Kidney epithelial cell (primary cell): Measurements from ENCODE around the gene ZNF407. TPM values are rescaled to one million over a fixed set of nuclear protein-coding genes. Genes with fewer than 3 reads are reported as not detected.

Experiments used
- DNase-seq: peaks from one replicate; pipeline ENCODE4 v3.0.0-alpha.2; 2010; ENCODE audit warnings: low read depth
- H3K27me3 ChIP-seq: 2 replicates; pipeline ENCODE4 v1.6.0; 2011; ENCODE audit warnings: low read length; ENCODE audit not compliant: control insufficient read depth, insufficient read depth
- H3K36me3 ChIP-seq: 2 replicates; pipeline ENCODE4 v1.5.1; 2011; ENCODE audit warnings: low read length; ENCODE audit not compliant: control insufficient read depth, insufficient read depth
- H3K4me3 ChIP-seq: 2 replicates; pipeline ENCODE4 v1.5.1; 2011; ENCODE audit warnings: low read depth, mild to moderate bottlenecking, control low read depth, low read length
- total RNA-seq: library from RNA; depleted of rRNA; stranded (reverse); fragments of >200 nt; gene quantifications from 2 replicates; pipeline ENCODE4 v1.2.3, GENCODE V29; 2015
- TF ChIP-seq, protein P1 (sequence below): IDR thresholded peaks from 2 replicates; pipeline ENCODE4 v1.5.1; 2011; ENCODE audit warnings: mild to moderate bottlenecking, moderate library complexity, low read length, control low read depth, inconsistent platforms; ENCODE audit not compliant: insufficient read depth, poor library complexity, severe bottlenecking

ZNF407 gene
- total RNA-seq, 1 donor from 2014 or later: 8.2 TPM

DNA sequence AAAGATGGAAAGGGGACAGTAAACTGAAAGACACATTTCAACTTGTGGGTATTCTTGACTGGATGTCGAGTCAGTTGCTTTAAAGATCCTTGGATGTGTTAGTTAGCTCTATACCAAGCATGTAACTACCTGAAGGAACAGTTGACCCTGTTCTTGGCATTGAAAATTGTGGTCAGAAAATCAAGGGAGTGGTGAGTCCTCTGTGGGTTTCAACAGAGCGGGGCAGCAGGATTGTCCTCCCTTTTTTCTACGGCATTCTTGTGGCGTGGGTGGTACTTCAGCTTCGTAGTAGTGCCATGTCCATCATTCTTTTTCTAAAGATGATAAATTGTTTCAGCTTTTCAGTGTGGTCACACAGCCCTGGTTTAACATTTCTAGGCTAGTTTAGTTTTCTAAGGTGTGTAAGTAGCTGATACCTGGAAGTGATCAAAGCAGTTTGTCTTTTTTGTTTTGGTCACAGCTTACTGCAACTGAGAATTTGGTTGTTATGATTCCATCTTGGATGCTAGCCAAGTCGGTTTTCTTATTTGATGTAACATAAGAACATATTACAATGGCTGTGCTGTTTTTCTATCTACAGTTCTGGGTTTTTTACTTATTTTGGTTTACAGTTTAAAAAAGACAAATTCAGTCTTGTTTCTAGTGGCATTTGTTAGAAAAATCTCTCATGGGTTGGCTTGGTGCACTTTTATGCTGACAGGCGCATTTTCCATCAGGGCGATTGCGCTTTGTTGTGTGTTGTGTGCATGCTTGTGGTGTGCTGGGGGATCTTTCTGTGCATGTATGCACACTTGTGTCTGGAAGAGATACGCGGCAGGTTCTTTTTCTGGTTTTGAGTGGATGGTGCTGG, 84.7 kb downstream of the ZNF407 start:
- Histone ChIP-seq H3K36me3 (peaks cover 1% of the 10 kb centered on the region), H3K4me3 (no peak overlapping the region), H3K27me3 (no peaks in the 10 kb centered on the region)
- DNase-seq: no peak
- TF ChIP-seq, protein P1, sequence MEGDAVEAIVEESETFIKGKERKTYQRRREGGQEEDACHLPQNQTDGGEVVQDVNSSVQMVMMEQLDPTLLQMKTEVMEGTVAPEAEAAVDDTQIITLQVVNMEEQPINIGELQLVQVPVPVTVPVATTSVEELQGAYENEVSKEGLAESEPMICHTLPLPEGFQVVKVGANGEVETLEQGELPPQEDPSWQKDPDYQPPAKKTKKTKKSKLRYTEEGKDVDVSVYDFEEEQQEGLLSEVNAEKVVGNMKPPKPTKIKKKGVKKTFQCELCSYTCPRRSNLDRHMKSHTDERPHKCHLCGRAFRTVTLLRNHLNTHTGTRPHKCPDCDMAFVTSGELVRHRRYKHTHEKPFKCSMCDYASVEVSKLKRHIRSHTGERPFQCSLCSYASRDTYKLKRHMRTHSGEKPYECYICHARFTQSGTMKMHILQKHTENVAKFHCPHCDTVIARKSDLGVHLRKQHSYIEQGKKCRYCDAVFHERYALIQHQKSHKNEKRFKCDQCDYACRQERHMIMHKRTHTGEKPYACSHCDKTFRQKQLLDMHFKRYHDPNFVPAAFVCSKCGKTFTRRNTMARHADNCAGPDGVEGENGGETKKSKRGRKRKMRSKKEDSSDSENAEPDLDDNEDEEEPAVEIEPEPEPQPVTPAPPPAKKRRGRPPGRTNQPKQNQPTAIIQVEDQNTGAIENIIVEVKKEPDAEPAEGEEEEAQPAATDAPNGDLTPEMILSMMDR: no peak

DNA sequence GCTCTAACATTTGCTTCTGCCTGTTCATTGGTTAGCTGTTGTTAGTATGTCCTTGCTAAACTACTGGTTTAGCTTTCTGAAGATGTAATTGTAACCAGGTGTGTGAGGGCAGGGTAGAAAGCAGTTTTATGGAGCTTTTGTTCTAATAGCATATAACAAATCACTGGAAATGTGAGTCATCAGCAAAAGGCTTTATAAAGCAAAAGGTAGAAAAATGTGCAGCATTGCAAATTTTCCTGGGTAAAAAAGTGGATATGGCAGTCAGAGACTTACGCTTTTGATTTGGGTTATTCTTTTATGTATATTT, 85.3 kb downstream of the ZNF407 start:
- H3K36me3 ChIP-seq: peaks cover 1% of the 10 kb centered on the region
- H3K4me3 ChIP-seq: no peak overlapping the region
- TF ChIP-seq, protein P1: no peak
- no peak for DNase-seq
- no peaks in the 10 kb centered on the region for H3K27me3 ChIP-seq

DNA sequence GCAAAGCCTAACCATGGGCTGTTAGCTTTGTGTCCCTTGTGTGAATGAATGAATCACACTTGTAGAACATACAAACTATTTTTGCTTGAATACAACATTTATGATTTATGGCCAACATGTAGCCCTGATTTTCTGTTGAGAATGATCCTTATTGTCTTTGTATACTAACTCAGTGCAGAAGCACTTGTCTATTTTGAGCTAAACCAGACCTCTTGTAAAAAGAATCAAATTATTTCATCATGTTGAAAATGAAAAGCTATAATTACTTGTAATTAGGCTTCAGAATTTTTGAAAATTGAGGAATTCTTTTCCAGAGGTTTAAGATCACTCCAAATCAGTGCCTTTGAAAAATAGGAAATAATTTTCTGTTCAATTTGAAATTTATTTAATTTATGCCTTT, 85.9 kb downstream of the ZNF407 start:
- Histone ChIP-seq H3K36me3 (peaks cover 1% of the 10 kb centered on the region), H3K27me3 (no peaks in the 10 kb centered on the region), H3K4me3 (no peak overlapping the region)
- TF ChIP-seq, protein P1: no peak
- no peak for DNase-seq

DNA sequence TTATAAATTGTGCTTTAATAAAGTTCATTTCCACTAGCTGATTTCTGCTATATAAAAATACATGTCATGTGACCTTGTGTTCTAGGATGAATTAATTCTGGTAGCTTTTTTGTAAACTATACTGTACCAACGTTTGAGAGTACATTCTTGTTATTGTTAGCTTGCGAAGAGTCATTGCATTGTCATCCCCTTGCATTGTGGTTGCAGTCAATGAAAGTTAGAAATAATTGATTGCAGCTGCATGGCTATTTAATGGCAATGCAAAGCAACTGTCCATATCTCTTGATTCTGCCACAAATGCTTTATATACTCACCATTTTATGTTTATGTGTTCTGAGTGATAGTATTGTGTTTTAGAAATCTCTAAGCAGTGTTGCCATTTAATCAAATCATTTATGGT, 91.6 kb downstream of the ZNF407 start:
- TF ChIP-seq, protein P1: no peak
- Histone ChIP-seq H3K36me3 (peaks cover 1% of the 10 kb centered on the region), H3K27me3 (no peaks in the 10 kb centered on the region), H3K4me3 (no peak overlapping the region)
- no peak for DNase-seq

DNA sequence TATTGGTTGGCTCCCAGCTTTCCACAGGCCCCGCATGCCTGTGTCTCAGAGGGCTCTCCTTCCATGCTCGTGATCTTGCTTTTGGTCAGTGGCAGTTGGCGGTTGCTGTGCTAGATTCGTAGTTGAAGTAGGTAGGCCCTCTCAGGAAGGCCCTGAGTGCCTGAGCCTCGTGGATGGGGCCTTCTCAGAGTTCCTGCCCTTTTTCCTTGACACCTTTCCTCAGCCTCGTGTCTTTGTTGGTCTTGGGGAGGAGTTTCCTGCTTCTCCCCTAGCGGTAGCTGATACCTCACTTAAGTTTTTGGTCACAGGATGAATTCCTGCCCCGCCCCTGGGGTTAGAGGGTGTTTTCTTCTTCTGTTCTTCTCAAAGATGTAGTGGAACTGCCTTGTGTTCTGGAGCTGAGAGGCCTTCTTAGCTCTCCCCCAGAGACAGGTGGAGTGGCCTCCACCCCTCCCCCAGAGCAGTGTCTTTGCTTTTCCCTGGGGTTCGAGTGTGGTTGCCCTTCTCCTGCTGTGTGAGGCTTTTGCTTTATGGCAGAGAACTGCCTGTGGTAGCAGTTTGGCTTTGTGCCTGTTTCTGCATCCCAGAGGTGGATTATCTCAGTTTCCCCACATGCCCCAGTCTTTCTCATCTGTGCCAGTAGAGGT, 94.8 kb downstream of the ZNF407 start:
- H3K4me3 ChIP-seq: no peak overlapping the region
- TF ChIP-seq, protein P1: no peak
- H3K27me3 ChIP-seq: no peaks in the 10 kb centered on the region
- no peaks in the 10 kb centered on the region for H3K36me3 ChIP-seq
- no peak for DNase-seq
